HL-60/S4 treated with phorbol 12-myristate 13-acetate at 8.2 ng/mL for 4 days and 3 days (cell line): ENCODE measurements around the gene BPIFA1.

ENCODE experiments used
- in situ Hi-C: fragments of 300-500 bp; cut with MboI; formaldehyde crosslinking; loops from 2 replicates; pipeline ENCODE4 v1.15.0; 2022; ENCODE audit warnings: low sequenced_read_pairs

Gene BPIFA1

DNA sequence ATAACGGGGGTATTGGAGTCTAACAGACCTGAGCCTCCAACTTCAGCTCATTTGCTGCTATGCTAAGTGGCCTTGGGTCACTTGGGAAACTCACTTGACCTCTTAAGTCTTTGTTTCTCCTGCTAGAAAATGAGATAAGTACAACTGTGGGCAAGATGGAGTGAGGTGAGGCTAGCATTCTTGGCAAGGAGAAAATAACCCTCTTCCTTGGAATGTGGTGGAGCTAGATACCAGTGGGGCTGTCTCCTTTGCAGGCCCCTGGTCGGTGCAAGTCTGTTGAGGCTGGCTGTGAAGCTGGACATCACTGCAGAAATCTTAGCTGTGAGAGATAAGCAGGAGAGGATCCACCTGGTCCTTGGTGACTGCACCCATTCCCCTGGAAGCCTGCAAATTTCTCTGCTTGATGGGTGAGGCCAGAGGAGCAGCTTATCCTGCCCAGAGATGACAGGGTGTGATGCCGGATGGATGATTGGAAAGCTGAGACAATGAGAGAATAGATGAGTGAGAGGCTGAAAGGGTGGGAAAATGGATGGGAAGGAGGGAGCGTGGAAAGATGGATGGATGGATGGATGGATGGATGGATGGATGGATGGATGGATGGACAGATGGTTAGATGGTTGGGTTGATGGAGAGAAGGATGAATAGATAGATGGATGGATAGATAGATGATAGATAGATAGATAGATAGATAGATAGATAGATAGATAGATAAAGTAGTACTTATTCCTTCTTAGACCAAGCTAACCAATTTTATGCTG lies 4.4 kb downstream of the BPIFA1 start:
- in situ Hi-C loops: no loop called here

DNA sequence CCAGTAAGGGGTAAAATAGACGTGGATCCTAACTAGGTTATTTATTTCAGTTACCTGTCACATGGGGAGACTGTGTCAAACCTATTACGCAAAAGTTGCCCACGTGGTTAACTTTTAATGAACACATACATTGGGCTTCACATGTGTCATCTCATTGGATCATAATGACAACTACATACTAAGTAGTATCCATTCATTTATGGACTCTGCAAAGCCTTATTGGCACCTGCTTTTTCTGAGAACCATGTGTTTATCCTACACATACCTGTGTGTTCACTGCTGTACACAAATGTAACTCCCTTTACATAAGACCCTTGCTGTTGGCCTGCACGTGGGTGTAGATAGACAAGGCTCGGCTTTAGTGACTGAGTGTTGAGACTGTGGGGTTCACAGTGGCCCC lies 5.1 kb downstream of the BPIFA1 start:
- in situ Hi-C loops: no loop called here

GRCh38 chr20:33242319-33243100 lies 6.7 kb downstream of the BPIFA1 start:
- in situ Hi-C loops: no loop called here

DNA sequence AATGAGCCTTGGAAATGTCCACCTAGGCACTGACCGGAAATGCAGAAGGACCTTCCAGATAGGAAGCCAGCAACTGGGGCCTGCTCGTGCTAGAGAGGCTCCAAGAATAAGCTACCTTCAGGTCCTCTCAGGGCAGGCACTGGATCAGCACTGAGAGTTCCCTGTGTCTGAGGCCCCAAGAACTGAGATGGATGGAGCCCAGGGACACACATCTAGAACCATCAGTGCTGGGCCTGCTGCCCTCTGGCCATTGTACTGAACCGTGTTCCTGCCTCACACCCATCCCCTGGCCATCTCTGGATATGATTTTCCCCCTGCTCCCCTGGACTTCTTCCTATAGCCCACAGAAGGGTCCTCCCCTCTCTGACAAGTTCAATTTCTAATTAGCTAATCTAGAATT lies 10.3 kb downstream of the BPIFA1 start:
- in situ Hi-C loops: no loop called here

DNA sequence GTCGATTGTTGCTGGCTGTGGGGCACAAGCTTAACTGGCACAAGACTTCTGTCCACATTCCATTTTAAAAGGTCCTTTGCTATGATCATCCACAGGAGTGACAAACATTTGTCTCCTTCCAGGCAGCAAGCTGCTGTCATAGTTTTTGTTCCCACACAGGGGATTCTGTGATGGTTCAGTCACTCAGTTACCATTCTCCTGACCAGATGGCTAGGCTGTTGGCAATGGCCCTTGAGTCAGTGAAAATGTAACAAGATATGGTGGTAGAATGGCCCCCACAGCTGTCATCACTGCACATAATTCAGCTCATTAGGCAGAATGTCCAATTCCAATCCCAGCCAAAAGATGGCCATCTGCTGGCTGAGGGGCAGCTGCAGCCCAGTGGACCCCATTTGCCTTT lies 13.7 kb downstream of the BPIFA1 start:
- in situ Hi-C loops: no loop called here

DNA sequence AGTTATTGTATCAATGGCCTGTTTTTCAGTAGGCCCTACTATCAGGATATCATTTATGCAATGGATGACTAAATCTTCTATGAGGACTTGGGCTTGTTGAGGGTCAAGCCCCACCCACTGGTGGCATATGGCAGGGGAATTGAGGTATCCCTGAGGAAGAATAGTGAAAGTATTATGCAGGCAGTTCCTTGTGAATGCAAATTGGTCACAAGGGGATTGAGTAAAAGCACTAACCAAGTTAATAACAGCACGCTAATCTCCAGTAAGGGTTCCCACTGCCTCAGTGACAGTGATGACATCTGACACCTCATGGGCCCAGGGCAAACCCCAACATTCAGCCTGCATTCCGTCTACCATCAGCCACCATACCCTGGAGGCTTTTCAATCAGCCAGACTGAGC lies 14.9 kb downstream of the BPIFA1 start:
- in situ Hi-C loops: no loop called here

GRCh38 chr20:33251496-33251895 lies 15.7 kb downstream of the BPIFA1 start:
- in situ Hi-C loops: no loop called here

DNA sequence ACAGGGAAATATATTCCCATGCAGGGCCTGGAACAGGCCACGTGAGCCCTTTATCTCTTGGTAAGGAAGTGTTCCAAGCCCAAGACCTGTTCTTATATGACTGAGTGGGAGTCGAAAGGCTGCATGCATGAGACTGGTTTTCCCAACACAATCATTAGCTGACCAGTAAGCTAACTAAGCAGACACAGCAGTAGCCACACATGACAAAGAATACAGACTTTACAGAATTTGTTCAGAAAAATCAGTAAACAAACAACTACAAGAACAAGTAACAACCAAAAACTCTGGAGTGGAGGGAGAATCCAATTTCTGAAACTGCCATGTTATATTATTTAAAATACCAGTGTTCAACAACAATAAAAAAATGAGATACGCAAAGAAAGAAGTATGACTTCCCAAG lies 16.7 kb downstream of the BPIFA1 start:
- in situ Hi-C loops: no loop called here

DNA sequence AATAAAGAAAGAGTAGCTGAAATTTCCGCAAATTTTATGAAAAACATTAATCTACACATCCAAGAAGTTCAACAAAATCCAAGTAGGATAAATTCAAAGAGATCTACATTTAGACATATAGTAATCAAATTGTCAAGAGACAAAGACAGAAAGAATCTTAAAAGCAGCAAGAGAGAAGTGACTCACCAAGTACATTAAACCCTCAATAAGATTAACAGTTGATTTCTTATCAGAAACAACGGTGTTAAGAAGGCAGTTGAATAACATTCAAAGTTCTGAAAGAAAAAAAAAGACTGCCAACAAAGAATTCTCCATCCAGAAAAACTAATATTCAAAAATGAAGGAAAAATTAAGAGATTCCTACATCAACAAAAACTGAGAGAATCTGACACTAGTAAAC lies 19.2 kb downstream of the BPIFA1 start:
- in situ Hi-C loops: no loop called here

- in situ Hi-C loops: no loop called here
Observed at GRCh38 chr20:33257237-33257636, 21.4 kb downstream of the BPIFA1 start.

- in situ Hi-C loops: no loop called here
Observed at GRCh38 chr20:33259371-33259770, 23.6 kb downstream of the BPIFA1 start.

DNA sequence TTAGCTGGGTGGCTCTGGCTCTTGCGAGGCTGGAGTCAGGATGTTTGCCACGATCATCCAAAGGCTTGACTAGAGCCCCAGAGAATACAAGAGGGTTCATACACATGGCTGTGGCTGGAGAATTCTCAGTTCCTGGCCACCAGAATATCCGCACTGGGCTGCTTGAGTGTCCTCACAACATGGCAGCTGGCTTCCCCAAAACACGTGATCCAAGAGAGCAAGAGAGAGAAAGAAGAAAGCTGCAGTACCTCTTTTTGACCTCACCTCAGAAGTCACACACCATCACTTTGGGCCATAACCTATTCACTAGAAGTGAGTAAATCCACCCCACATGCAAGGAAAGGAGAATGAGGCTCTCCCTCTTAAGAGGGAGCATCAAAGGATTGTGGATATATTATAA lies 25.7 kb downstream of the BPIFA1 start:
- in situ Hi-C loops: no loop called here

GRCh38 chr20:33262658-33263065 lies 26.9 kb downstream of the BPIFA1 start:
- in situ Hi-C loops: no loop called here

GRCh38 chr20:33263784-33264183 lies 28.0 kb downstream of the BPIFA1 start:
- in situ Hi-C loops: no loop called here

- in situ Hi-C loops: no loop called here
Observed at GRCh38 chr20:33267701-33268100, 31.9 kb downstream of the BPIFA1 start.

DNA sequence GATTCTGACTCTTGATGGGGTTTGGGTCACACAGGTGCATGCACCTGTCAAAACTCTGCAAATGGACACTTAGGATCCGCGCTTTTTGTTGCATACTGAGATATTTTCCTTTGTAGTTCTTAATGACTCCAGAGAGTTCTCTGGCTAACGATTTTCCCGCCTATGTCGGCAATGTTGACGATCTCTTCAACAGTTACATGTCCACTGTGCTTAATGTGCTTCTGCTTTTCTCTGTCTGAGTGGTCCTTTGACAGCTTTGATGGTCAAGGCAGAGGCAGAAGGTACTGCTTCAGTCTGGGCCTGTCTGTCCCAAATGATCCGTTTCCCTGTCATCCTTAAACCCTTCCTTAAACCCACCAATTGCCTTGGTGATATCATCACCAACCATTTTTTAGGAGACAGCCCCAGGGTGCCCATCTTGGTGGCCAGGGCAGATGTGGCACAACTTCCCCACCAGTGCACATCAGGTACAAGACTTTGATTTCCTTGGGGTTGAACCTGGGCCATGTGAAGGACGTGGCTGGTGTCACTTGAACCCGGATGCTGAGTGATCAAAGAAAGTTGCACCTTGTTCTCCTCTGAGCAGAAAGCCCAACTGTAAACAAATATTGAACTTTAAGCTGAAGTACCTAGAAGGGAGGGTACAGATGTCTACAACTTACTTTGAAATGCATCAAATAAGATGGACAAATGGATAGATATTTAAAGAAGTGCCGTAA lies 36.5 kb downstream of the BPIFA1 start:
- in situ Hi-C loops: no loop called here

DNA sequence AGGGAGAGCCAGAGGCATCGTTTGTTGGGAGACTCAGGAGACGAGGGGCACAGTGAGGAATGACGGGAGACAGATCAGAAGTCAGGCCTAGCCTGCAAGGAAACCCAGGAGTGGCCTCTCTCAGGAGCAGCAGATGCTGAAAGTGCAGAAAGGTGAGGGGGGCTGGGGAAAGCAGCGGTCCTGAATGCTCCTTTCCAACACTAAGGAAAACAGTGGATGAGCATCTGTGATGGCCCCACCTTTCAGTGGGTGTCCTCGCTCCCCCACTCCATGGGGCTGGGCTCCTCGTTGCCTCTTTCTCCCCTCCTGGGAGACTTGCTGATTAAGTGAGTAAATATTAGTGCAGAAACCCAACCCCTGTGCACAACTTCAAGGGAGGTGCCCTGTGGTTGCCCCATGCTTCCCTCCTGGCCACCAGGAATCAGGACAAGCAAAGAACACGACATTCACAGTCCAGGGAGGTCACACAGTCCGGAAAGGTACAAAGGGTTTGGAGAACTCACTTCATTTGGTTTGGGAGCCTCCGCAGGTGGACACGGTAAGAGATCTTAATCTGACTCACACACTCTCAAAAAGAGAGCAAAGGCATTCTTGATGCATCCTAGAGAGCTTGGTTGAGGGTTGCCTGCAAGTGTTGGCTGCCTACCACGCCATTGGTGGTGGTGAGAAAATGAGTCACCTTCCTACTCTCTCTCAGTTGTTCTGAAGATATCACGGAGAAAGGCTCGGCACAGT lies 37.5 kb downstream of the BPIFA1 start:
- in situ Hi-C loops: no loop called here

DNA sequence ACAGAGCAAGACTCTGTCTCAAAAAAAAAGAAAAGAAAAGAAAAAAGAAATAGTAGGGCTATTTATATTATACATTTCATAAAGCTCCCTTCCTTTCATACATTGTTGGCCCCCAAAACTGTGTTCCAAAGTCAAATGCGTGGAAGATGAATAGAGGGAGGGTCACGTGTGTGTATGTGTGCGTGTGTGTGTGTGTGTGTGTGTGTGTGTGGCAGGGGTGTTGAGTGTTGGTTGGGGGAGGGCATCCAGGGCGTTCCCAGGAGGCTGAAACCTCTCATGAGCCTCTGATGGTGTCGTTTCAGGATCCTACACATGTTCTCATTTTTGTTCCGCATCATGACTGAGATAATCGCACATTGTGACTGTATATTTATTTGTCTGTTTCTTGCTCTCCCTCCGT lies 39.4 kb downstream of the BPIFA1 start:
- in situ Hi-C loops: no loop called here

- in situ Hi-C loops: no loop called here
Observed at GRCh38 chr20:33275871-33276270, 40.1 kb downstream of the BPIFA1 start.

DNA sequence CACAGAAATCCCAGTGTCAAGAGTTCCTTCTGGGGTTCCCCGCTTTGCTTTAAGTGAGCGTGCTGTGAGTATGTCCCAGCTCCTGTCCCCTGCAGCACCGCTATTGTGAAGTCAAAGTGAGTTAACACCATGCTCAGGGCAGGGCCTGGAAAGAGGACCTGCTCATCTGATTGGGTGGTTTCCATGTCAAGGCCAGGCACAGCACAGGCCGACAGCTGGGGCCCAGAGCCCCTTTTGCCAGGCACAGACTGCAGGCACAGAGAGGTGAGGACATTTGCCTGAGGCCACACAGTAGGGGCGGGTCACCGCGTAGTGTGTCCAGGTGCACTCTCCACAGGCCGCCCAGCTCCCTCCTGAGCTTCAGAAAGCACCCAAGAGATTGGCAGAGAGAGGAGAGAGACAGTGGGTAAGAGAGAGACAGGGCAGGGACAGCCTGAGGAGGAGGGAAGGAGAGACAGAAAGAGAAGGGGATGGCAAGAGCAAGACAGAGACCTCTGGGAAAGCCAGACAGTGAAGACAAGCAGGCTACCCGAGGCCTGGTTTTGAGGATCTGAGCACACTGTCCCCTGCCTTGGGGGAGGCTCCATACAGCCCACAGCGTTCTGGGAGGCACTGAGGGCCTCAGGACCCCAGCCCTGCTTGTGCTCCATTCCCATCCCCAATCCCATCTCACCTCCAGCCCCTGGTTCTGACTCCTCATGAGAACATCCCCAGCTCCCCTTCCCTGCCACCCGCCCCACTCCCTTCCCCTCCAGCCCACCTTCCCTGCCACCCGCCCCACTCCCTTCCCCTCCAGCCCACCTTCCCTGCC lies 40.7 kb downstream of the BPIFA1 start:
- in situ Hi-C loops: no loop called here
